Lung (tissue), 12 donors: Measurements from ENCODE around the gene HOXD13. TPM values are rescaled to one million over a fixed set of nuclear protein-coding genes. Genes with fewer than 3 reads are reported as not detected.

ENCODE experiments used
- ATAC-seq: fragments of 200-7000 bp; cut with Tn5 transposase; one replicate; pipeline ENCODE4 v1.9.1; 2020; ENCODE audit warnings: moderate number of reproducible peaks; ENCODE audit not compliant: insufficient read depth, low FRiP score
- DNase-seq, 3 donors: peaks; one replicate each; pipeline ENCODE4 v3.0.0-alpha.2; 2013 to 2017
- H3K27ac ChIP-seq, 2 donors: one replicate each; pipeline ENCODE4 v1.5.1; 2013; ENCODE audit warnings: mild to moderate bottlenecking in 2 of 2, moderate library complexity in 2 of 2, control low read depth in 1 of 2, inconsistent platforms in 1 of 2, low read depth in 1 of 2, low read length in 1 of 2
- H3K27me3 ChIP-seq, 3 donors: one replicate each; pipeline ENCODE4 v1.5.1; 2013; ENCODE audit warnings: low read length in 2 of 3; ENCODE audit not compliant: control insufficient read depth in 3 of 3, insufficient read depth in 3 of 3
- H3K36me3 ChIP-seq, 4 donors: one replicate each; pipeline ENCODE4 v1.5.1; 2013; ENCODE audit warnings: low read length in 4 of 4, mild to moderate bottlenecking in 1 of 4, moderate library complexity in 1 of 4; ENCODE audit not compliant: control insufficient read depth in 4 of 4, insufficient read depth in 4 of 4
- H3K4me1 ChIP-seq, 5 donors: one replicate each; pipeline ENCODE4 v1.5.1; 2013; ENCODE audit warnings: low read length in 5 of 5, mild to moderate bottlenecking in 2 of 5, moderate library complexity in 1 of 5; ENCODE audit not compliant: control insufficient read depth in 5 of 5, insufficient read depth in 5 of 5
- H3K4me3 ChIP-seq: one replicate; pipeline ENCODE4 v1.5.1; 2013; ENCODE audit warnings: mild to moderate bottlenecking, control low read depth, moderate library complexity
- H3K9ac ChIP-seq, 2 donors: one replicate each; pipeline ENCODE4 v1.5.1; 2013; ENCODE audit warnings: low read length in 2 of 2, control low read depth in 1 of 2; ENCODE audit not compliant: insufficient read depth in 1 of 2
- H3K9me3 ChIP-seq, 4 donors: one replicate each; pipeline ENCODE4 v1.5.1; 2013; ENCODE audit warnings: low read length in 3 of 4, mild to moderate bottlenecking in 1 of 4, moderate library complexity in 1 of 4; ENCODE audit not compliant: control insufficient read depth in 4 of 4, insufficient read depth in 3 of 4
- WGBS, 2 donors: extraction: QIAGEN DNeasy Blood & Tissue Kit; methylation state at CpG; one replicate each; pipeline ENCODE4 v1.1.7; 2013; 5-methylcytosine and 5-hydroxymethylcytosine counted together
- polyA plus RNA-seq, 2 donors: library from polyadenylated mRNA; stranded (reverse); fragments of 200-250 nt; gene quantifications; one replicate each; pipeline ENCODE4 v1.2.1, GENCODE V29; 2013
- total RNA-seq, 2 donors: library from RNA; depleted of rRNA in 1 of 2; stranded (reverse); fragments of >200 nt in 1 of 2; gene quantifications; one replicate each; pipeline ENCODE4 v1.2.1, GENCODE V29; 2014 to 2021
- TF ChIP-seq, protein P1 (sequence below): IDR thresholded peaks from 2 replicates; pipeline ENCODE4 v1.5.1; 2012; ENCODE audit warnings: mild to moderate bottlenecking; ENCODE audit errors: control extremely low read depth, extremely low read depth
- donor health status: control.
- donor health status: control.
- donor health status: Bipolar disorder and iron deficiency.
- donor health status: healthy.
- donor health status: DM: yes; HTN: yes; CAD: no.

Gene HOXD13
- total and polyA plus RNA-seq, 4 donors: not detected

DNA sequence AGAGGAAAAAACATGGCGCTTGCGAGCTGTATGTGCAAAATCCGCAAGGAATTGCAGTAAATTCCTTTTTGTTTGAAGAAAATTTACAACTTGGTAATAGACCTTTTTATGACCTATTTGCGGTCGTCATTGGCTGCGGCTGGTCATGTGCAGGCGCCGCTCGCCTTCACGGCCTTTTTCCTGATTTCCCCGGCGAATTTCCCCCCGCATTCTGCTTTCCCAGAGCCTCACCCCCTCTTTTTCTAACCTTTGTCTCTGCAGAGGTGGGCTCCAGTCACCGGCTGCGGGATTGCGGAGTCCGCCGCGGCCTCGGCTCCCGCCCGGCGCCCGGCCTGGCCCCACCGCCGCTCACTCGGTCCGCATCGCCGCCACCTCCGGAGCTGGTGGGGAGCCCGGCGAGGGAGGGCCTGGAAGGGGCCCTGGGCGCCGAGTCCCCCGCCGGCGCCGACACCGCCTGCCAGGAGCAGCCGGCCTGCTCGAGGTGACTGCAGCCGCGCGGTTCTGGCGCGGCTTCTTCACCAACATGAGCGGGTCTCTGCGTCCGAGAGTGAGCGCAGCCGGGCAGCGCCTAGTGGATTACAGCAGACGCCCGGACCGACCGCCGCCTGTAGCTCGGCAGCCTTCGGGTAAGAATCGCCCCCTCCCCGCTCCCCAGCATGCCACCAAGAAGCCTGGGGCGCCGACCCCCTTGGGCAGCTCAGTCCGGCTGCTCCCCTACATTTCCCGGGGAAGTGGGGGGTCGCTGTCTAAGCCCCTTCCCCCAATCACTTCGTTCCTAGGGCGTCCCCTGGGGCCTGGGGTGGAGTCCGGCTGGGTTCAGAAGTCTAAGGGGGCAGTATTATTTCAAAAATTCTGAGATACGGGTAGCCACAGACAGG is 44.1 kb downstream of the HOXD13 start:
- WGBS, 2 donors: 4 to 5% methylated on average over 67 to 71 of the region's 71 CpGs
- H3K4me1 ChIP-seq: peaks cover 0 to 15% (median 4%) of the 10 kb centered on the region in 5 donors
- H3K9ac ChIP-seq: no peak overlapping the region

DNA sequence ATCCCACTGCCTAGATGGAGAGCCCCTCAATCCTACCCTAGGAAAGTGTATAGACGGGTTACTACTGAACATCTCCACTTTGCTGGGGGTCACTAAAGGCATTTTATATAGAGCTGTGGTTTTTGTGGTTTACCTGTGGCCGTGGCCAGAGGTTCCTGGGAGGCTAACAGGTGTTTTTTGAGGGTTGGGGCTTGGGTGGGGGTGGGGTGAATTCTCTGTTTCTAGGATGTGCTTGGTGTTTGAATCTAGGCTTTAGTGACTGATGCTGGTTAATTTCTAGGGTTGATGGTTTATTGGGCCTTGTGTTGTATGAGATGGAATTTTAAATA is 44.7 kb downstream of the HOXD13 start:
- Histone ChIP-seq H3K27me3 (peaks cover 19 to 94% (median 93%) of the 10 kb centered on the region in 3 donors), H3K27ac (no peak overlapping the region), H3K4me1 (peaks cover 0 to 15% (median 4%) of the 10 kb centered on the region in 5 donors), H3K36me3 (no peaks in the 10 kb centered on the region), H3K9me3 (peaks cover 0 to 10% (median 0%) of the 10 kb centered on the region in 4 donors), H3K9ac (no peak overlapping the region), H3K4me3 (no peak overlapping the region)
- no peak for DNase-seq
- WGBS, 2 donors: 22 to 23% methylated on average over 2 of the region's 2 CpGs
- no peak for ATAC-seq
- TF ChIP-seq, protein P1, sequence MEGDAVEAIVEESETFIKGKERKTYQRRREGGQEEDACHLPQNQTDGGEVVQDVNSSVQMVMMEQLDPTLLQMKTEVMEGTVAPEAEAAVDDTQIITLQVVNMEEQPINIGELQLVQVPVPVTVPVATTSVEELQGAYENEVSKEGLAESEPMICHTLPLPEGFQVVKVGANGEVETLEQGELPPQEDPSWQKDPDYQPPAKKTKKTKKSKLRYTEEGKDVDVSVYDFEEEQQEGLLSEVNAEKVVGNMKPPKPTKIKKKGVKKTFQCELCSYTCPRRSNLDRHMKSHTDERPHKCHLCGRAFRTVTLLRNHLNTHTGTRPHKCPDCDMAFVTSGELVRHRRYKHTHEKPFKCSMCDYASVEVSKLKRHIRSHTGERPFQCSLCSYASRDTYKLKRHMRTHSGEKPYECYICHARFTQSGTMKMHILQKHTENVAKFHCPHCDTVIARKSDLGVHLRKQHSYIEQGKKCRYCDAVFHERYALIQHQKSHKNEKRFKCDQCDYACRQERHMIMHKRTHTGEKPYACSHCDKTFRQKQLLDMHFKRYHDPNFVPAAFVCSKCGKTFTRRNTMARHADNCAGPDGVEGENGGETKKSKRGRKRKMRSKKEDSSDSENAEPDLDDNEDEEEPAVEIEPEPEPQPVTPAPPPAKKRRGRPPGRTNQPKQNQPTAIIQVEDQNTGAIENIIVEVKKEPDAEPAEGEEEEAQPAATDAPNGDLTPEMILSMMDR: no peak

More for the DNA sequence above, 44.1 kb downstream of the HOXD13 start:
- Histone ChIP-seq H3K27me3 (peaks cover 19 to 94% (median 93%) of the 10 kb centered on the region in 3 donors), H3K27ac (no peak overlapping the region), H3K36me3 (no peaks in the 10 kb centered on the region), H3K4me3 (no peak overlapping the region), H3K9me3 (peaks cover 0 to 10% (median 0%) of the 10 kb centered on the region in 4 donors)
- no peak for ATAC-seq
- no peak for DNase-seq
- TF ChIP-seq, protein P1: no peak

DNA sequence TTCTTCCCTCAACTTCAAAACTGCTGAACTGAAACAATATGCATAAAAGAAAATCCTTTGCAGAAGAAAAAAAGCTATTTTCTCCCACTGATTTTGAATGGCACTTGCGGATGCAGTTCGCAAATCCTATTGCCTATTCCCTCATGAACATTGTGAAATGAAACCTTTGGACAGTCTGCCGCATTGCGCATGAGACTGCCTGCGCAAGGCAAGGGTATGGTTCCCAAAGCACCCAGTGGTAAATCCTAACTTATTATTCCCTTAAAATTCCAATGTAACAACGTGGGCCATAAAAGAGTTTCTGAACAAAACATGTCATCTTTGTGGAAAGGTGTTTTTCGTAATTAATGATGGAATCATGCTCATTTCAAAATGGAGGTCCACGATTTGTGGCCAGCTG is 45.4 kb downstream of the HOXD13 start:
- ATAC-seq (no peak), DNase-seq (no peak)
- TF ChIP-seq, protein P1: no peak
- Histone ChIP-seq H3K9me3 (peaks cover 0 to 10% (median 0%) of the 10 kb centered on the region in 4 donors), H3K27me3 (peaks cover 19 to 94% (median 92%) of the 10 kb centered on the region in 3 donors), H3K9ac (no peak overlapping the region), H3K36me3 (no peaks in the 10 kb centered on the region), H3K4me1 (peaks cover 0 to 15% (median 4%) of the 10 kb centered on the region in 5 donors), H3K27ac (no peak overlapping the region), H3K4me3 (no peak overlapping the region)
- WGBS, 2 donors: 45 to 46% methylated on average over 8 of the region's 8 CpGs
